Stimulated activated CD8-positive, alpha-beta memory T cell treated with anti-CD3 and anti-CD28 coated beads, Interleukin-4, amount 100 ng/mL, for 1 hour (primary cell): Measurements from ENCODE around the gene KRT5.
A peak's percentile ranks its signal among the peaks of the same experiment; 100 is the strongest.

ENCODE experiments used
- DNase-seq, 2 donors: peaks; one replicate each; pipeline ENCODE4 v3.0.0-alpha.2; 2020; ENCODE audit warnings: low read depth in 2 of 2, low spot score in 1 of 2

Gene KRT5

GRCh38 chr12:52519826-52520662 lies at the start of gene KRT5:
KRT5 (minus strand) TSS chr12:52520394; CDS start chr12:52520296, 98 bp downstream.
- DNase-seq, result no peak

GRCh38 chr12:52568111-52568510 lies 47.9 kb upstream of the KRT5 start:
- no peak for DNase-seq

- peak; percentile 27 to 30 for DNase-seq
Measured at GRCh38 chr12:52566847-52567291, 46.7 kb upstream of the KRT5 start.

GRCh38 chr12:52564582-52564981 lies 44.4 kb upstream of the KRT5 start:
- DNase-seq, result no peak

GRCh38 chr12:52561880-52562449 lies 41.8 kb upstream of the KRT5 start:
- no peak for DNase-seq

DNA sequence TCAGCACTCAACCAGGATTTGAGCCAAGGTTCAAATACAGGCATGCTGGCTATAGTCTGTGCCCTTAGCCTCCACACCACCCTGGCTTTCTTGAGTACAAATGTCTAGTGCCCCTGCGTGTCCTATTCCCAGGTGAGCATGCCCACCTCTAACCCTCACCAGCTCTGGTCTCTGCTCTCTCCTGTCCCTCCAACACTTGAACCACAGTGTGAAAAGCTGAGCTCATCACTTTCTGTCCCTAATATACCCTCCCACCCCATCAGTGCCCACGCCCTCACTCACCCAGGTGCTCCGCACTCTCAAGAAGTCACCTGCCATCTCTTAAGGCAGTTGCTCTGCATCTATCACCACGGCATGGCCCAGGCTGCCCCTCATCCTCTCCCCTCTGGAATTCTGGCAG lies 39.8 kb upstream of the KRT5 start:
- DNase-seq, result no peak

- no peak for DNase-seq
Measured at GRCh38 chr12:52558781-52559445, 38.7 kb upstream of the KRT5 start.

DNA sequence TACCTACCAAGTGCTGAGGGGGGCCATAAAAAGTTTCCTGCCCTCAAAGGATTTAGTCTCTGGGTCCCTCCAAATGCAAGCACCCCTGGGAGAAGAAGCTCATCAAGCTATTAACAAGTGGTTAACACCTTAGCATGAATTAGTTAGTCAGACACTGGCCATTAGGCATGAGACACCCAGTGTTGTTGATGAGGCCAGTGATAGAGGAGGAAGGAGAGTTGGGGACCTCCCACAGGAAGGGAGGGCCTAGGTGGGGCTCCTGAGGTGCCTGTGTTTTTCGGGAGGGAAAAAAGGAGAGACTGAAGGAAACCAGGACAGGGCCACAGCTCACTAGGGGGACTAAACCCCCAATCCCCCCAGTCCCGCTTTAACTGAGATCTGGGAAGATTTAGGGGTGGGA lies 37.3 kb upstream of the KRT5 start:
- no peak for DNase-seq

DNA sequence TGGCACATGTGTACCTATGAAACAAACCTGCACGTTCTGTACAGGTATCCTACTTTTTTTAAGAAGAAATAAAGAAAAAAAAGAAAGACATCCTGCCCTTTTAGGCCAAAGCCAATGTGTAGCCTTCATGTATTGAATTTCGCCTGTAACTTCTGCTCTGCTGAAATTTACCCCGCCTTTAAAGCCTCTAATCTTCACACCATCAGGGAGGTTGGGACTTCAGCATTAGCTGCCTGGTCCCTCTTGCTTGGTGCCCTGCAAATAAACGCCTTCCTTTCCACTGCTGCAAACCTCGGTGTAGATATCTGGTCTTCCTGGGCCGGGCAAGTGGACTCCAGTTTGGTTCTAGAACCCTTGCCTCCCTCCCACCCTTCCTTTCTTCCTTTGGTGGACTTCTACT lies 35.4 kb upstream of the KRT5 start:
- DNase-seq, result no peak

GRCh38 chr12:52552681-52553195 lies 32.5 kb upstream of the KRT5 start, which contains the start of gene KRT71:
KRT71 (minus strand) TSS chr12:52553145; CDS start chr12:52553077, 68 bp downstream.
- DNase-seq, result no peak

GRCh38 chr12:52552055-52552454 lies 31.9 kb upstream of the KRT5 start:
- DNase-seq, result no peak

DNA sequence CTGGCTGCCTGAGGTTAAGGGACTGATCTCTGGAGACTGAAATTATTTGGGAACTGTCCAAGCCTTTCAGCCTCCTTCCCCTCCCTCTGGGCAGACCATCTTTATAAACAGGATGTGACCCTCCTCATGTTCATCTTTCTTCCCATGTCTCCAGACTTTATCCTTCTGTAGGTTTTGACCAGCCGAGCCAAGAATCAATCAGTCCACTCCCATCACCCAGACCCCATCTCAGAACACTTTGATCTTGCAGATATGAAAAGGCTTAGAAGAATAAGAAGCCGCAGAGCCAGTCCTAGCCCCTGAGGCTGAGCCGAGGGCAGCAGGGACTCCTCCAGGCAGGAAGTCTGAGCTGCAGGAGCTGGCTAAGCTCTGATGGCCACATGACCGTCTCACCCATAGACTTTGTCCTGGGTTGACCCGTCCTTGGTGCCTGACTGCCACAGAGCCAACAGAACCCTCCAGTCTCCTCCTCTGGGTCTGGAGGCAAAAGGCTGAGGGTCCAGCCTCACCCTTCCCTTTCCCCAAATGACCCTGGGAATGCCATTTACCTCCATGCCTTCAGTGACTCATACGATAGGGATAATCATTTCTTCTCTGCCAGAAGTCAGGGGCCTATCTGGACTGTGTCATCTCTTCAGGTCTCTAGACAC lies 31.1 kb upstream of the KRT5 start:
- DNase-seq, result no peak

GRCh38 chr12:52546126-52546525 lies 25.9 kb upstream of the KRT5 start:
- no peak for DNase-seq

- DNase-seq, result no peak
Measured at GRCh38 chr12:52543985-52544883, 24.0 kb upstream of the KRT5 start.

GRCh38 chr12:52542785-52543318 lies 22.7 kb upstream of the KRT5 start:
- no peak for DNase-seq

DNA sequence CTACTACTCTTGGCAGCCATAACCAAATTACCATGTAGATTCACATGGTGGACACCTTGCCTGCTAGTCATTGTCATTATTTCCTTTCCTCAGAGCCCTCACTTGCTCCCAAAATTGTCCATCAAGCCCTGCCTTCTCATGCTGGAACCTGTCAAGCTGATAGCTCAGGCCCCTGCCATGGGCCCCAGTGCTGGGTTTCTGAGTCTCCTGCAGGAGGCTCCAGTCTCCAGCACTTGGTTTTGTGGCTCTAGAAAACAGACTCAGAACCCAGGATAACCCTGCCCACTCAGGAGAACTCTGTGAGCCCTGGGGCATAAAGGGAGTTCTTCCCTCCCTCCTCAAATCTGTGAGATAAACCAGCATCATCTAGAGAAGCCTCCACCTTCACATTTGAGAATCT lies 22.0 kb upstream of the KRT5 start:
- no peak for DNase-seq

DNA sequence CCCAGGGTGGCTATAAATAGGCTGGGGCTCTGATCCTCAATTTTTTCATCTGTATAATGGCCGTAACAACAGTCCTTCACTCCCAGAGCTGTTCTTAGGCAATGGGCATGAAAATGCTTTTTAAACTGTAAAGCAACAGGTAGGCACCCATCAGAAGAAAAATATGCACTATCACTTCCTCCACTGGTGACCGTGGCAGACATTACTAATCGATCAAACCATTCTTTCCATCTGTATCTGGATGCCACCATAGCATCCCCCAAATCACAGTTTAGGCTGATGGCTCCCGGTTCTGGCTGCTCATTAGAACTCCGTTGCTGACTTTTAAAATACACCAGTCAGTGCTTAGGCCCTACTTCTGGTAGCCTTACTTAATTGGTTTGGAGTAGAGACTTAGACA lies 21.5 kb upstream of the KRT5 start:
- DNase-seq, result no peak

DNA sequence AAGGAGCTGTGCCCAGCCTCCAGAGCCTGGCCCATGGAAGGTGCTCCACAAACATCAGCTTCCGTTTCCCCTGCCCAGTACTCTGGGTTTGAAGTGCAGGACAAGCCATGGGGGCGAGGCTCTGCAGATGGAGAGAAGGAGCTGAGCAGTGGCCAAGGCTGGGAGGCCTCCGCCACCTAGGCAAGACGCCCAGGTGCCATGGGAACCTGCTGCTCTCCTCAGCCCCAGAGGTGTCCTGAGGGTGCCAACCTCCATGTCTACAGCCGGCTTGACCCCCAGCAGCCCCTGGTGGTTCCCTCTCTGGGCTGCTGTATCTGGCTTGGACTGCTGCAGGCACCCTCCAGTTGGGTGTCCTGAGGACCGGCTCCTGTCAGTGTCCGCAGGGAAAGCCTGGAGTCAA lies 20.3 kb upstream of the KRT5 start:
- DNase-seq, result no peak

- DNase-seq, result no peak
Measured at GRCh38 chr12:52539821-52540173, 19.6 kb upstream of the KRT5 start.
